OCI-LY7 (cell line): Measurements from ENCODE around the gene SLC15A5. TPM values are rescaled to one million over a fixed set of nuclear protein-coding genes. Genes with fewer than 3 reads are reported as not detected.

Experiments
- BruUV-seq: library from RNA; stranded (reverse); fragments of 400-500 nt; replicated peaks from 2 replicates; lab custom pipeline; 2021; lab: Mats Ljungman, UMichigan
- CTCF ChIA-PET: fragments of 300-600 bp; sonication (Branson Sonifier 250); formaldehyde crosslinking; loops from one replicate; lab custom pipeline; 2022; ENCODE audit warnings: antibody characterized with exemption; ENCODE audit not compliant: unreplicated experiment; lab: Charles Lee
- POLR2A ChIA-PET: fragments of 300-600 bp; sonication (Branson Sonifier 250); formaldehyde crosslinking; loops from one replicate; lab custom pipeline; 2022; ENCODE audit warnings: antibody characterized with exemption; lab: Charles Lee
- DNase-seq: peaks from one replicate; pipeline ENCODE4 v3.0.0-alpha.2; 2015; ENCODE audit warnings: low spot score
- H2AFZ ChIP-seq: fragments of 200-600 bp; sonication (generic), shearing (Covaris generic); 2 replicates; pipeline ENCODE4 v1.6.1; 2014; ENCODE audit warnings: mild to moderate bottlenecking, antibody characterized with exemption, low read length, moderate library complexity
- H3K27ac ChIP-seq: fragments of 200-600 bp; sonication (generic); 2 replicates; pipeline ENCODE4 v1.5.1; 2014; ENCODE audit warnings: mixed run types, low read depth, mild to moderate bottlenecking, moderate library complexity, low read length, inconsistent platforms; ENCODE audit not compliant: poor library complexity, severe bottlenecking
- H3K36me3 ChIP-seq: fragments of 200-600 bp; sonication (generic); 2 replicates; pipeline ENCODE4 v1.6.1; 2014; ENCODE audit warnings: mild to moderate bottlenecking, antibody characterized with exemption, low read length, moderate library complexity, mixed read lengths; ENCODE audit not compliant: insufficient read depth
- H3K4me1 ChIP-seq: fragments of 200-600 bp; sonication (generic); 2 replicates; pipeline ENCODE4 v1.5.1; 2014; ENCODE audit warnings: mild to moderate bottlenecking, low read length; ENCODE audit not compliant: insufficient read depth, poor library complexity, severe bottlenecking
- H3K4me2 ChIP-seq: fragments of 200-600 bp; sonication (generic); 2 replicates; pipeline ENCODE4 v1.6.1; 2014; ENCODE audit warnings: mild to moderate bottlenecking, low read length
- H3K4me3 ChIP-seq: fragments of 200-600 bp; sonication (generic); 2 replicates; pipeline ENCODE4 v1.5.1; 2014; ENCODE audit warnings: mild to moderate bottlenecking, low read depth, low read length; ENCODE audit not compliant: poor library complexity, severe bottlenecking
- H3K79me2 ChIP-seq: fragments of 200-600 bp; sonication (generic); 2 replicates; pipeline ENCODE4 v1.6.1; 2016; ENCODE audit warnings: low read depth, mild to moderate bottlenecking, low read length, moderate library complexity, mixed read lengths; ENCODE audit not compliant: insufficient read depth
- H3K9me2 ChIP-seq: fragments of 200-600 bp; sonication (generic); 2 replicates; pipeline ENCODE4 v1.6.1; 2016; ENCODE audit warnings: mild to moderate bottlenecking, low read length, mixed read lengths; ENCODE audit not compliant: insufficient read depth
- H3K9me3 ChIP-seq: fragments of 200-600 bp; sonication (generic); 2 replicates; pipeline ENCODE4 v1.6.1; 2014; ENCODE audit warnings: mild to moderate bottlenecking, mixed run types, low read length, mixed read lengths
- H4K20me1 ChIP-seq: fragments of 200-600 bp; sonication (generic); 2 replicates; pipeline ENCODE4 v1.6.1; 2014; ENCODE audit warnings: mild to moderate bottlenecking, antibody characterized with exemption, low read length, moderate library complexity, mixed read lengths; ENCODE audit not compliant: insufficient read depth
- CTCF ChIP-seq: fragments of 200-600 bp; sonication (generic); conservative IDR thresholded peaks from 2 replicates; pipeline ENCODE4 v1.5.1; 2014; ENCODE audit warnings: mild to moderate bottlenecking, antibody characterized with exemption, low read length, moderate library complexity, mixed read lengths
- EZH2phosphoT487 ChIP-seq: fragments of 200-600 bp; sonication (generic); IDR thresholded peaks from 2 replicates; pipeline ENCODE4 v1.6.1; 2018; ENCODE audit warnings: low read depth, borderline replicate concordance, mild to moderate bottlenecking, mixed run types, antibody characterized with exemption, low read length, moderate library complexity, mixed read lengths
- intact Hi-C: fragments of 100-400 bp; cut with micrococcal nuclease; formaldehyde crosslinking; loops from one replicate; pipeline ENCODE4 v1.10.0; 2022; ENCODE audit not compliant: unreplicated experiment
- total RNA-seq, 2 experiments: library from RNA; depleted of rRNA in 1 of 2; stranded (reverse); fragments of >200 nt in 1 of 2; shearing (Covaris generic) in 1 of 2; gene quantifications; 2 replicates each; pipeline ENCODE4 v1.2.3, GENCODE V29; 2014 to 2022

Gene SLC15A5
- total RNA-seq, 2 experiments from 2014 or later = not detected

- ChIA-PET CTCF (no interaction called here), POLR2A (no interaction called here)
- no peak overlapping the region for H3K27ac ChIP-seq
- TF ChIP-seq EZH2phosphoT487 = no peak
- no peak for TF ChIP-seq CTCF
- intact Hi-C loops = no loop called here
- BruUV-seq = no TSS peak
- H3K79me2 ChIP-seq = no peaks in the 10 kb centered on the region
- H3K4me3 ChIP-seq = no peak overlapping the region
- H3K4me2 ChIP-seq = no peak overlapping the region
- no peak for DNase-seq
- H3K36me3 ChIP-seq = no peaks in the 10 kb centered on the region
- no peak overlapping the region for H2AFZ ChIP-seq
- no peaks in the 10 kb centered on the region for H3K9me3 ChIP-seq
- no peaks in the 10 kb centered on the region for H3K4me1 ChIP-seq
- H3K9me2 ChIP-seq = no peaks in the 10 kb centered on the region
- H4K20me1 ChIP-seq = no peaks in the 10 kb centered on the region
These were observed 3.7 kb upstream of the SLC15A5 start for GRCh38 chr12:16281157-16281556.

GRCh38 chr12:16272222-16272621 lies 5.3 kb downstream of the SLC15A5 start:
- Histone ChIP-seq H3K4me1 (no peaks in the 10 kb centered on the region), H3K4me2 (no peak overlapping the region), H3K9me2 (no peaks in the 10 kb centered on the region), H3K27ac (no peak overlapping the region), H3K36me3 (no peaks in the 10 kb centered on the region), H3K79me2 (no peaks in the 10 kb centered on the region), H4K20me1 (no peaks in the 10 kb centered on the region), H2AFZ (no peak overlapping the region), H3K9me3 (no peaks in the 10 kb centered on the region), H3K4me3 (no peak overlapping the region)
- ChIA-PET CTCF (no interaction called here), POLR2A (no interaction called here)
- intact Hi-C loops = no loop called here
- TF ChIP-seq EZH2phosphoT487 = no peak
- TF ChIP-seq CTCF = no peak
- no TSS peak for BruUV-seq
- DNase-seq = no peak

- H3K9me2 ChIP-seq = no peaks in the 10 kb centered on the region
- no peak overlapping the region for H3K4me3 ChIP-seq
- CTCF ChIA-PET = no interaction called here
- H2AFZ ChIP-seq = no peak overlapping the region
- POLR2A ChIA-PET = interaction anchor here (0.6 to 1.3 kb wide), 4 partner anchors 45 to 459 kb away, joined by 3 to 5 read pairs (median 4); no protein-coding TSS in a partner anchor
- H3K4me1 ChIP-seq = no peaks in the 10 kb centered on the region
- no peak for TF ChIP-seq EZH2phosphoT487
- no peak for TF ChIP-seq CTCF
- DNase-seq = no peak
- H3K27ac ChIP-seq = no peak overlapping the region
- intact Hi-C loops = no loop called here
- no peaks in the 10 kb centered on the region for H3K36me3 ChIP-seq
- H3K79me2 ChIP-seq = no peaks in the 10 kb centered on the region
- H4K20me1 ChIP-seq = no peaks in the 10 kb centered on the region
- H3K9me3 ChIP-seq = no peaks in the 10 kb centered on the region
- no TSS peak for BruUV-seq
- H3K4me2 ChIP-seq = no peak overlapping the region
These were observed 6.4 kb downstream of the SLC15A5 start for GRCh38 chr12:16271062-16271461.
